Measurements from ENCODE around the gene HPCAL1. TPM values are rescaled to one million over a fixed set of nuclear protein-coding genes. Genes with fewer than 3 reads are reported as not detected.

HPCAL1 gene
- polyA plus RNA-seq, 1 donor from 2014 or later = 63.4 TPM

- Histone ChIP-seq H3K79me2 (replicated peaks; ENCODE audit: insufficient read depth, low read length) (no peaks in the 10 kb centered on the region), H3K27me3 (ENCODE audit: insufficient read depth, low read depth, low read length) (no peaks in the 10 kb centered on the region), H3K9ac (ENCODE audit: low read length) (no peak overlapping the region), H3K9me2 (ENCODE audit: insufficient read depth, low read length) (no peaks in the 10 kb centered on the region), H3K4me3 (ENCODE audit: low read length) (no peak overlapping the region), H4K20me1 (ENCODE audit: insufficient read depth) (no peaks in the 10 kb centered on the region), H3K4me2 (ENCODE audit: low read length) (no peak overlapping the region), H3K9me3 (ENCODE audit: low read length) (no peaks in the 10 kb centered on the region), H3K27ac (ENCODE audit: low read length) (no peak overlapping the region), H2AFZ (ENCODE audit: low read depth, low read length) (no peak overlapping the region), H3K36me3 (ENCODE audit: insufficient read depth, low read length) (no peaks in the 10 kb centered on the region), H3F3A (ENCODE audit: insufficient read depth, low read length, poor library complexity, severe bottlenecking) (no peaks in the 10 kb centered on the region)
- no peak for TF ChIP-seq TAF1 (IDR thresholded peaks at IDR 0.05; ENCODE audit: low read depth)
- TF ChIP-seq RAD21 (conservative IDR thresholded peaks at IDR 0.05) = no peak
- no peak for TF ChIP-seq EP300 (conservative IDR thresholded peaks at IDR 0.05; ENCODE audit: poor library complexity, severe bottlenecking)
- no peak for TF ChIP-seq SMC3 (conservative IDR thresholded peaks at IDR 0.05; ENCODE audit: poor library complexity)
- TF ChIP-seq EZH2 (IDR thresholded peaks at IDR 0.05; ENCODE audit: borderline replicate concordance, insufficient read depth, low read length, poor library complexity, severe bottlenecking) = no peak
- no peak for TF ChIP-seq POLR2AphosphoS5 (IDR thresholded peaks at IDR 0.05)
- no peak for TF ChIP-seq CTCF (IDR thresholded peaks at IDR 0.05; ENCODE audit: poor library complexity, severe bottlenecking)
- no peak for TF ChIP-seq MXI1 (conservative IDR thresholded peaks at IDR 0.05; ENCODE audit: poor library complexity, severe bottlenecking)
- no peak for TF ChIP-seq REST (IDR thresholded peaks at IDR 0.05; ENCODE audit: borderline replicate concordance)
Measured at GRCh38 chr2:10378189-10378588, 75.5 kb downstream of the HPCAL1 start.

- no peak overlapping the region for H3K4me3 ChIP-seq (ENCODE audit: low read length)
- H3F3A ChIP-seq (ENCODE audit: insufficient read depth, low read length, poor library complexity, severe bottlenecking) = no peaks in the 10 kb centered on the region
- H4K20me1 ChIP-seq (ENCODE audit: insufficient read depth) = no peaks in the 10 kb centered on the region
- no peaks in the 10 kb centered on the region for H3K27me3 ChIP-seq (ENCODE audit: insufficient read depth, low read depth, low read length)
- no peaks in the 10 kb centered on the region for H3K36me3 ChIP-seq (ENCODE audit: insufficient read depth, low read length)
- H2AFZ ChIP-seq (ENCODE audit: low read depth, low read length) = no peak overlapping the region
- no peak for TF ChIP-seq EP300 (conservative IDR thresholded peaks at IDR 0.05; ENCODE audit: poor library complexity, severe bottlenecking)
- TF ChIP-seq RAD21 (conservative IDR thresholded peaks at IDR 0.05) = no peak
- TF ChIP-seq MXI1 (conservative IDR thresholded peaks at IDR 0.05; ENCODE audit: poor library complexity, severe bottlenecking) = no peak
- TF ChIP-seq POLR2AphosphoS5 (IDR thresholded peaks at IDR 0.05) = no peak
- no peak for TF ChIP-seq CTCF (IDR thresholded peaks at IDR 0.05; ENCODE audit: poor library complexity, severe bottlenecking)
- TF ChIP-seq EZH2 (IDR thresholded peaks at IDR 0.05; ENCODE audit: borderline replicate concordance, insufficient read depth, low read length, poor library complexity, severe bottlenecking) = no peak
- no peaks in the 10 kb centered on the region for H3K9me3 ChIP-seq (ENCODE audit: low read length)
- no peaks in the 10 kb centered on the region for H3K79me2 ChIP-seq (replicated peaks; ENCODE audit: insufficient read depth, low read length)
- no peak overlapping the region for H3K9ac ChIP-seq (ENCODE audit: low read length)
- no peak overlapping the region for H3K4me2 ChIP-seq (ENCODE audit: low read length)
- no peak overlapping the region for H3K27ac ChIP-seq (ENCODE audit: low read length)
- H3K9me2 ChIP-seq (ENCODE audit: insufficient read depth, low read length) = no peaks in the 10 kb centered on the region
Measured at GRCh38 chr2:10380048-10380926, 77.6 kb downstream of the HPCAL1 start.
